GM12872 (cell line): Measurements from ENCODE around the gene GGPS1.

Experiments used
- TF ChIP-seq, protein P1 (sequence below): IDR thresholded peaks from 3 replicates; pipeline ENCODE4 v1.5.1; 2011; ENCODE audit warnings: low read depth, mild to moderate bottlenecking, low read length, moderate library complexity; ENCODE audit not compliant: insufficient read depth

The GGPS1 gene

DNA sequence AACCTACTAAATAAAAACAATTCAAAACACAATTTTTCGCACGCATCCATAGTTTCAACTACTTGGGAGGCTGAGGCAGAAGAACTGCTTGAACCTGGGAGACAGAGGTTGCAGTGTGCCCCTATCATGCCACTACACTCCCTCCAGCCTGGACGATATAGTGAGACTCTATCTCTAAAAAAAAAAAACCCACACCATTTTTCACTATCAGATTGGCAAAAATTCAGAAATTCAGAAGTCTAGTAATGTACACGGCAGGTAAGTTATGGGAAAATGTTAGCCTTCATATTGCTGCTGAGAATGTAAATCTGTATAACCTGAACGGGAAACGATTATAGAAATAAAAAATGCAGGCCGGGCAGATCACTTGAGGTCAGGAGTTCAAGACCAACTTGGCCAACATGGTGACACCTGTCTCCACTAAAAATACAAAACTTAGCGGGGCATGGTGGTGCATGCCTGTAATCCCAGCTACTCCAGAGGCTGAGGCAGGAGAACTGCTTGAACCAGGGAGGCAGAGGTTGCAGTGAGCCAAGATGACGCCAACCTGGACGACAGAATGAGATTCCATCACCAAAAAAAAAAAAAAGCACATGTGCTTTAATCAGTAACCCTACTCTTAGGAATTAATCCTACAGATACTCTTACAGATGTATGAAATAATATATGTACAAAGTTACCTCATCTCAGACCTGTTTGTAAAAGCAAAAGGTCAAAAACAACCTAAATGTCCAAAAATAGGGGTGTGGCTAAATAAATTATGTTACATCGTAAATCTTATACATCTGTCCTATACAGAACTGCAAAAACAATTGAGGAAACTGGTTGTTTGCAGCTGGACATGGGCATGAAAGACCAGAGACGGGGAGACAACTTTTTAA is 38.3 kb upstream of the GGPS1 start:
- TF ChIP-seq, protein P1, sequence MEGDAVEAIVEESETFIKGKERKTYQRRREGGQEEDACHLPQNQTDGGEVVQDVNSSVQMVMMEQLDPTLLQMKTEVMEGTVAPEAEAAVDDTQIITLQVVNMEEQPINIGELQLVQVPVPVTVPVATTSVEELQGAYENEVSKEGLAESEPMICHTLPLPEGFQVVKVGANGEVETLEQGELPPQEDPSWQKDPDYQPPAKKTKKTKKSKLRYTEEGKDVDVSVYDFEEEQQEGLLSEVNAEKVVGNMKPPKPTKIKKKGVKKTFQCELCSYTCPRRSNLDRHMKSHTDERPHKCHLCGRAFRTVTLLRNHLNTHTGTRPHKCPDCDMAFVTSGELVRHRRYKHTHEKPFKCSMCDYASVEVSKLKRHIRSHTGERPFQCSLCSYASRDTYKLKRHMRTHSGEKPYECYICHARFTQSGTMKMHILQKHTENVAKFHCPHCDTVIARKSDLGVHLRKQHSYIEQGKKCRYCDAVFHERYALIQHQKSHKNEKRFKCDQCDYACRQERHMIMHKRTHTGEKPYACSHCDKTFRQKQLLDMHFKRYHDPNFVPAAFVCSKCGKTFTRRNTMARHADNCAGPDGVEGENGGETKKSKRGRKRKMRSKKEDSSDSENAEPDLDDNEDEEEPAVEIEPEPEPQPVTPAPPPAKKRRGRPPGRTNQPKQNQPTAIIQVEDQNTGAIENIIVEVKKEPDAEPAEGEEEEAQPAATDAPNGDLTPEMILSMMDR = no peak

DNA sequence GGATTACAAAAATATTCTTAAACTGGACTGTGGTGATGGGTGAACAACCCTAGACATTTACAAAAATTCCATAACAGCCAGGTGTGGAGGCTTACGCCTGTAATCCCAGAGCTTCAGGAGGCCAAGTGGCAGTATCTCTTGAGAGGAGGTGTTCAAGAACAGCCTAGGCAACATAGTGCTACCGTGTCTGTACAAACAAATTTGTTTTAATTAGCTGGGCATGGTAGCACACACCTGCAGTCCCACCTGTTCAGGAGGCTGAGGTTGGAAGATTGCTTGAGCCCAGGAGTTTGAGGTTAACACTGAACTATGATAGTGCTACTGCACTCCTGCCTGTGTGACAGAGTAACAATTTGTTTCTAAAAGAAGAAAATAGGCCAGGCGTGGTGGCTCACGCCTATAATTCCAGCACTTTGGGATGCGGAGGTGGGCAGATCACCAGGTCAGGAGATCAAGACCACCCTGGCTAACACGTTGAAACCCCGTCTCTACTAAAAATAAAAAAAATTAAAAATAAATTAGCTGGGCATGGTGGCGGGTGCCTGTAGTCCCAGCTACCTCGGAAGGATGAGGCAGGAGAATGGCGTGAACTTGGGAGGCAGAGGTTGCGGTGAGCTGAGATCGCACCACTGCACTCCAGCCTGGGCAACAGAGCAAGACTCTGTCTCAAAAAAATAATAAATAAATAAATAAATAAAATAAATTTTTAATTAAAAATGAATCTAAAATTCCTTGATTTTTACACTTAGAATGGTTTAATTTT is 37.4 kb upstream of the GGPS1 start:
- TF ChIP-seq, protein P1 = no peak

GRCh38 chr1:235291599-235292091 is 36.7 kb upstream of the GGPS1 start:
- TF ChIP-seq, protein P1 = no peak

DNA sequence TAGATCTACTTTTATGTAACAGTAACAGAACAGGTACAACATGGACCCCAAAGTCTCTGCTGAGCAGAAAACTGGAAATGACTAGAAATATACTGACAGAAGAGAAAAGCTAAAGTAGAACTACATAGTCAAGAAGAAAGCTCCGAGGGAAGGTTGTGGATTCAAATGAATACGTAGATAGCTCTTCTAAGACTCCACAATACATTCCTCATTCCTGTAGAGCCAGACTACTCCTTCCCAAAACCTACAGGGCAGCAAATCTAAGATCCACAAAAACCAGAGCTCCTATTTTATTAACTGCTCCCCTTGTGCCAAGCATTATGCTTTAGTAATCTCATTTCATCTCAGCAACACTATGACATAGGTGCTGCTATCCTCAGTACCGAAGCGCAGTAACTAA is 35.6 kb upstream of the GGPS1 start:
- TF ChIP-seq, protein P1 = no peak

DNA sequence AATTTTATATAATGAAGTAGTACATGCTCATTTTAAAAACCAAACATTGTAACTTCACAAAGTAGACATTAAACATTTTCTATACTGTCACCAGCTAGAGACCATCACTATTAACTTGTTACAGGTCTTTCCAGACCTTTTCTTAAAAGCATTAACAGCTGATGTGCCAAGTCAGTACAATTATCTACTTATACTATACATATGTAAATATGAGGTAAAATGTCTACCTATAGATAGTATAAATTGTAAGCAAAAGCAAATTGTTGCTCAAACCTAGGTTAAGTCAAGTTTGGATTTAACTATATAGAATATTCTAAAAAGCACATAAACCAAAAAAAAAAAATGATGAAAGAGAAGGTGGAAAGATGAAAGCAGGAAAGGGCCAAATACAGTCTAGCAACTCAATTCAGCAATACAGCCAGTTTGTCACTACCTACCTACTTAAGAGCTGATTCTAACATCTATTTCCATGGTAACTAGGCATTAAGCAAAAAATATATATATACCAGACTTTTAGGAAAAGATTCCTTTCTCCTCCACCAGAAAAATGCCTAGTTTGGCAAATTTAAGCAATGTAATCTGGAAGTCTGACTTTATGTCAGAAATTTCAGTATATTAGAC is 34.9 kb upstream of the GGPS1 start:
- TF ChIP-seq, protein P1 = no peak

DNA sequence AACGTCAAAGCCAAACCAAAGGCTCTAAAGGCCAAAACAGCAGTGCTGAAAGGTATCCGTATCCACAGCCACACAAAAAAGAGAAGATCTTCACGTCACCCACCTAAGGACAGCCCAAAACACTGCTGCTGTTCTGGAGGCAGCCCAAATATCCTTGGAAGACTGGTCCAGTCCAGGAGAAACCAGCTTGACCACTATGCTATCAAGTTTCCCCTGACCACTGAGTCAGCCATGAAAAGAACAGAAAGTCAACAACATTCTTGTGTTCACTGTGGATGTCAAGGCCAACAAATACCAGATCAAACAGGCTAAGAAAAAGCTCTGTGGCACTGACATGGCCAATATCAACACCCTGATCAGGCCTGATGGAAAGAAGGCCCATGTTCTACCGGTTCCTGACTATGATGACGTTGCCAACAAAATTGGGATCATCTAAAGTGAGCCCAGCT is 32.4 kb upstream of the GGPS1 start:
- TF ChIP-seq, protein P1 = no peak

DNA sequence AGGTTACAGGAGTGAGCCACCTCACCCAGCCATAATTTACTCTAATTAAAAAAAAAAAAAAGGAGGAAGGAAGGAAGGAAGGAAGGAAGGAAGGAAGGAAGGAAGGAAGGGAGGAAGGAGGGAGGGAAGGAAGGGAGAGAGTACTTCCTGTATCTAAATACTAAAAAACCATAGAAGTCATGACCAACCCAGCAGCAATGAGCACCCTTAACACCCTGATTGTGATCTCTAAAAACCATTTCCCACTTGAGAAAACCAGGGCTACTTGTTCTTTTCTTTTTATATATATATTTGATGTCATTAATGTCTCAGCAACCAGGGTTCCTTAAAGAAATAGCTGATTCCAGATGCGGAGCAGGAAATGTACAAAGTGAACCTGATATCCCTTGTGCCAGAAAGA is 31.6 kb upstream of the GGPS1 start:
- TF ChIP-seq, protein P1 = no peak
